GM12874 (cell line): ENCODE data around the gene DLK1.

Experiments used
- TF ChIP-seq, protein P1 (sequence below): IDR thresholded peaks from 2 replicates; pipeline ENCODE4 v1.5.1; 2011; ENCODE audit warnings: low read depth, mild to moderate bottlenecking, control low read depth, low read length, moderate library complexity; ENCODE audit not compliant: insufficient read depth

Gene DLK1

DNA sequence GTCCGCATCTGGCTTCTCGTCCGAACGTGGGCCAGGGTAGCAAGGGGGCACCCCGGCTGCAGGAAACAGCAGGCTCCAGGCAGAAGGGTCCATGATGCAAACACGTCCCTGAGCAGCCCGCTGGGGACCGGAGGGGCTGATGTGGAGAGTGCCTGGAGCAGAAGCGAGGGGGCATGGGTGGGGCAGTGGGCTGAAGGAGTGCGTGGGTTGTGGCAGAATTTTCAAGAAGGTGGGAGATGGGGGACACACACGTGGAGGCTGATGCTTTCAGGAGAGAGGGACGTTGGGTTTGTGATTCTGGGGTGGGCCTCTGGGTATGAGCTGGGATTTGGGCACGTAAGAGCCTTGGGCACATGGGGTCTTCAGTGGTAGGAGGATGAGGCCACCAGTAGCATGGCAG is 45.6 kb upstream of the DLK1 start:
- TF ChIP-seq, protein P1, sequence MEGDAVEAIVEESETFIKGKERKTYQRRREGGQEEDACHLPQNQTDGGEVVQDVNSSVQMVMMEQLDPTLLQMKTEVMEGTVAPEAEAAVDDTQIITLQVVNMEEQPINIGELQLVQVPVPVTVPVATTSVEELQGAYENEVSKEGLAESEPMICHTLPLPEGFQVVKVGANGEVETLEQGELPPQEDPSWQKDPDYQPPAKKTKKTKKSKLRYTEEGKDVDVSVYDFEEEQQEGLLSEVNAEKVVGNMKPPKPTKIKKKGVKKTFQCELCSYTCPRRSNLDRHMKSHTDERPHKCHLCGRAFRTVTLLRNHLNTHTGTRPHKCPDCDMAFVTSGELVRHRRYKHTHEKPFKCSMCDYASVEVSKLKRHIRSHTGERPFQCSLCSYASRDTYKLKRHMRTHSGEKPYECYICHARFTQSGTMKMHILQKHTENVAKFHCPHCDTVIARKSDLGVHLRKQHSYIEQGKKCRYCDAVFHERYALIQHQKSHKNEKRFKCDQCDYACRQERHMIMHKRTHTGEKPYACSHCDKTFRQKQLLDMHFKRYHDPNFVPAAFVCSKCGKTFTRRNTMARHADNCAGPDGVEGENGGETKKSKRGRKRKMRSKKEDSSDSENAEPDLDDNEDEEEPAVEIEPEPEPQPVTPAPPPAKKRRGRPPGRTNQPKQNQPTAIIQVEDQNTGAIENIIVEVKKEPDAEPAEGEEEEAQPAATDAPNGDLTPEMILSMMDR, result no peak

DNA sequence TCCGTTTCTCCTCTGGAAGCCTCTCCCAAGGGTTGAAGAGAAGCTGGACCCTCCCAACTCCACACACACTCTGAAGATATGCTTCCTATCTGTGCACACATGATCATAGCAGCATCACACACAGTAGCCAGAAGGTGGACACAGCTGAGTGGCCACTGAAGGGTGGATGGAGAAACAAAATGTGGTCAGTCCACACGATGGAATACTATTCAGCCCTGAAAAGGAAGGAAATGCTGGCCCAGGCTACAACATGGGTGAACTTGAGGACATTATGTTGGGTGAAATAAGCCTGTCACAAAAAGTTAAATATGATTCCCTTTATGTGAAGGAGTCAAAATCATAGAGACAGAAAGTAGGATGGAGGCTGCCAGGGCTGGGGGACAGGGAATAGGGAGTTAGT is 43.9 kb upstream of the DLK1 start:
- TF ChIP-seq, protein P1, result no peak

GRCh38 chr14:100683578-100683977 is 43.1 kb upstream of the DLK1 start:
- TF ChIP-seq, protein P1, result no peak

- TF ChIP-seq, protein P1, result no peak
Observed at GRCh38 chr14:100684154-100684553, 42.5 kb upstream of the DLK1 start.

GRCh38 chr14:100684961-100685360 is 41.7 kb upstream of the DLK1 start:
- TF ChIP-seq, protein P1, result no peak

- TF ChIP-seq, protein P1, result no peak
Observed at GRCh38 chr14:100686858-100687257, 39.8 kb upstream of the DLK1 start.

GRCh38 chr14:100687386-100687785 is 39.3 kb upstream of the DLK1 start:
- TF ChIP-seq, protein P1, result no peak

DNA sequence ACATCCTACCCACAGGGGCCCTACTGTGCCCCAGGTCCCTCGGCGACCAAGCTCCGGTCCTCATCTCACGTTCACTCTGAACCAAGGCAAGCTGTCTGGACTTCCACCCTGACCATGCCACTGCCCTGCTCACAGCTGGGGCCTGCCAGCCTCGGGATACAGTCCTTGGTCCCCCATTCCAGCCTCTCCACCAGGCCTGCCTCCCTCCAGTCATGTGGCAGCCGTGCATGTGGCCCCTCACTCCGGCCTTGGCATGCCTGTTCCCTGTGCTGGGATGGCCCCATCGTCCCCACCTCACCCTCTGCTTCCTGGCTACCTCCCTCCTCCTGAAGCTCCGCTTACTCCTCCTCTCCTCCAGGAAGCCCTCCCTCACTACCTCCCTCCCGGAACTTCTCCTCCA is 38.6 kb upstream of the DLK1 start:
- TF ChIP-seq, protein P1, result no peak
